Heart left ventricle (tissue), 16 donors: ENCODE results near the gene CA7. TPM values are rescaled to one million over a fixed set of nuclear protein-coding genes. Genes with fewer than 3 reads are reported as not detected.

Experiments
- ATAC-seq, 4 donors: fragments of 200-7000 bp; cut with Tn5 transposase; one replicate each; pipeline ENCODE4 v1.9.1; 2020 to 2022; ENCODE audit warnings: moderate library complexity in 4 of 4, mild to moderate bottlenecking in 3 of 4, moderate number of reproducible peaks in 1 of 4
- DNase-seq, 5 donors: peaks; one replicate each; pipeline ENCODE4 v3.0.0-alpha.2; 2020
- H3K27ac ChIP-seq, 12 donors: fragments of 200-600 bp; sonication (generic) in 4 of 12; one replicate each; pipeline versions ENCODE4 v1.5.0 to v1.8.0; 2016 to 2022; ENCODE audit warnings: mild to moderate bottlenecking in 2 of 12
- H3K27me3 ChIP-seq, 9 donors: fragments of 200-600 bp; sonication (generic) in 2 of 9; one replicate each; pipeline versions ENCODE4 v1.5.1 to v1.8.0; 2016 to 2022; ENCODE audit warnings: mild to moderate bottlenecking in 3 of 9
- H3K36me3 ChIP-seq, 9 donors: fragments of 200-600 bp; sonication (generic) in 2 of 9; one replicate each; pipeline versions ENCODE4 v1.5.0 to v1.8.0; 2018 to 2022; ENCODE audit warnings: mild to moderate bottlenecking in 2 of 9
- H3K4me1 ChIP-seq, 12 donors: fragments of 200-600 bp; sonication (generic) in 4 of 12; one replicate each; pipeline versions ENCODE4 v1.5.0 to v1.8.0; 2016 to 2022; ENCODE audit warnings: mild to moderate bottlenecking in 3 of 12
- H3K4me3 ChIP-seq, 12 donors: fragments of 200-600 bp; sonication (generic) in 4 of 12; one replicate each; pipeline versions ENCODE4 v1.5.0 to v1.8.0; 2017 to 2022; ENCODE audit warnings: mild to moderate bottlenecking in 9 of 12, moderate library complexity in 4 of 12
- H3K9me3 ChIP-seq, 12 donors: fragments of 200-600 bp; sonication (generic) in 4 of 12; one replicate each; pipeline versions ENCODE4 v1.5.0 to v1.8.0; 2016 to 2022; ENCODE audit warnings: mild to moderate bottlenecking in 1 of 12
- CTCF ChIP-seq, 12 donors: fragments of 200-600 bp; sonication (generic) in 4 of 12; IDR thresholded peaks; one replicate each; pipeline versions ENCODE4 v1.5.0 to v1.8.0; 2018 to 2022; ENCODE audit warnings: antibody characterized with exemption in 12 of 12, mild to moderate bottlenecking in 5 of 12
- POLR2A ChIP-seq, 2 donors: fragments of 450-650 bp; IDR thresholded peaks; one replicate each; pipeline ENCODE4 v1.6.1; 2017; ENCODE audit warnings: antibody characterized with exemption in 2 of 2, mild to moderate bottlenecking in 2 of 2, moderate library complexity in 2 of 2
- WGBS, 4 donors: extraction: QIAGEN DNeasy Blood & Tissue Kit in 2 of 4; methylation state at CpG; one replicate each; pipeline versions ENCODE4 v1.1.5 to v1.1.7; 2013 to 2018; 5-methylcytosine and 5-hydroxymethylcytosine counted together
- intact Hi-C, 10 donors: fragments of 100-400 bp; cut with DNase I; formaldehyde crosslinking; loops; one replicate each; pipeline versions ENCODE4 v1.11.1 to v1.14.2; 2022
- long read RNA-seq, 3 donors: library from polyadenylated mRNA; unstranded; transcript quantifications; one replicate each; pipeline ENCODE4 v2.0.0, GENCODE V29; 2020 to 2021
- polyA plus RNA-seq, 2 donors: library from polyadenylated mRNA; stranded (reverse); fragments of 200-250 nt; gene quantifications; one replicate each; pipeline ENCODE4 v1.2.3, GENCODE V29; 2013
- total RNA-seq, 9 donors: library from RNA; depleted of rRNA in 2 of 9; stranded (reverse); fragments of >200 nt in 2 of 9; fragmentation: NEBNext Ultra II Directional in 3 of 9; extraction: Animal tissue kit (Norgen Biotek cat#: 25700) in 3 of 9; gene quantifications; one replicate each; pipeline versions ENCODE4 v1.1.0 to v1.2.4, GENCODE V29; 2016 to 2023
- donor health status: ischemic (EF 13 %, LVEDD 7.1; RV severe dilation, severe dysfunction).
- donor health status: healthy with polysubstance abuse.
- donor health status: DM: no; HTN: yes; CAD: no.
- donor health status: DM: no; HTN: no; CAD: no.
- donor health status: ischemic (EF 25% LVEDD 6.9; RV normal size, moderate dysfunction).
- donor health status: ischemic (EF 25% LVEDD 5.7; RV mildly dilated, moderate dysfunction).
- donor health status: healthy.
- donor health status: DM: yes; HTN: yes; CAD: no.
- donor health status: ischemic (EF 35%, LVEDD 5.7; RV mildly dilated, moderate dysfunction).
- donor health status: nonischemic (EF 11% LVEDD 7.7; RV severe dilation, severe dysfunction).
- donor health status: DM: yes; HTN: yes; CAD: no.
- donor health status: PGD.
- donor health status: ischemic (EF 29% LVEDD 5.4; RV normal size, mild dysfunction).
- donor health status: nonischemic (EF 23%, LVEDD 6.1; RV moderate dilation, normal function).

Gene CA7
- total RNA-seq (not detected), polyA plus RNA-seq (not detected)
- long read RNA-seq, donor 1 = 0 reads
- long read RNA-seq, donor 2 = 0 reads
- long read RNA-seq, donor 3 = 0 reads

DNA sequence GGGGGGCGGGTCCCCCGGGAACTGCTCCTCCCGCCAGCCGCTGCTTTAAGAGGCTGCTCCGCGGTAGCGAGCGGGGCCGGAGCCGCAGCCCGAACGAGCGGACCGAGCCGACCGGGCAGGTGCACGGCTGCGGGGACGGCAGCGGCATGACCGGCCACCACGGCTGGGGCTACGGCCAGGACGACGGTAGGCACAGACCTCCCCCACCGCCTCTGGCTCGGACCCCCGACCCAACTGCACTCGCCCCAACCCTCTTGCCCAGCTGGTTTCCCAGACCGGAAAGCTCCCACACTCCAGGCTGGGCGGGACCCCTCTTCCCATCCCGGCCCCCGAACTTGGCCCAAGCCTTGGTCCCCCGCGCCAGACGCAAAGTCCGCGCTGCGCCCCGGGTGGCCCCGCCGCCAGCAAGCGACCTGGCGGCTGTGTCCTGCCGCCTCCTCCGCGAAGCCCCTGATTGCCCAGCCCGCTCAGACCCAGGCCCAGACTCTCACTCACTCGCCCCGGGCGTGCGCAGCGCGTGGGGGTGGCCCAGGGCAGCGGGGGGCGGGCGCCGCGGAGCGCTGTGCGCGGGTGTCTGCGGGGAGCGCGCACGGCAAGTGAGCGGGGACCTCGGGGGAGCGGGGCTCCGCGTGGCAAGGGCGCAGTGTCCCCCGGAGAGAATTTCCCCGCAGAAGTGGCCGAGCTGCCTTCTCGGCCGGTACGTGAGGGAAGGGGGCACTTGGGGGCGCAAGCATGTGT is at the start of gene CA7:
Gene CA7 (plus strand): TSS at position 73 of the 738 bp plus-strand sequence. CDS start 74 bp downstream, at position 147.
- peaks cover 0 to 20% (median 12%) of the 10 kb centered on the region in 12 donors for H3K4me1 ChIP-seq
- H3K27ac ChIP-seq = no peak within 1 kb of the TSS
- H3K27me3 ChIP-seq = peaks cover 5 to 43% (median 21%) of the 10 kb centered on the region in 9 donors
- DNase-seq (no peak), ATAC-seq (peak in 2 of 4 donors; percentile 27 to 33)
- no peaks in the 10 kb centered on the region for H3K9me3 ChIP-seq
- 1 to 3% (median 2%) methylated on average over 18 to 79 of the region's 79 CpGs for WGBS, 4 donors
- intact Hi-C loops = no loop called here
- peak within 1 kb of the TSS; percentile 32 to 56 (median 48) for H3K4me3 ChIP-seq
- no peaks in the 10 kb centered on the region for H3K36me3 ChIP-seq
- no peak for TF ChIP-seq CTCF (IDR thresholded peaks at IDR 0.05)
- TF ChIP-seq POLR2A (IDR thresholded peaks at IDR 0.05) = no peak

DNA sequence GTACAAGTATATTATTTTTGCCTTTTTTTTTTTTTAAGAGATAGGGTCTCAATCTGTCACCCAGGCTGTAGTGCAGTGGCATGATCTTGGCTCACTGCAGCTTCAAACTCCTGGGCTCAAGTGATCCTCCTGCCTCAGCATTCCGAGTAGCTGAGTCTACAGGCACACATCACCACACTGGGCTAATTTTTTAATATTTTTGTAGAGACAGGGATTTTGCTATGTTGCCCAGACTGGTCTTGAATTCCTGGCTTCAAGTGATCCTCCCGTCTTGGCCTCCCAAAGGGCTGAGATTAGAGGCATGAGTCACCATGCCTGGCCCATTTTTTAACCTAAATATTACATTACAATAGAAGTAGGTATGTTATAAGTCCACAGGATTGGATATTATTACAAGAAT is 46.1 kb upstream of the CA7 start:
- 86 to 92% (median 87%) methylated on average over 2 of the region's 2 CpGs for WGBS, 4 donors
- no peak for TF ChIP-seq POLR2A (IDR thresholded peaks at IDR 0.05)
- no peak for TF ChIP-seq CTCF (IDR thresholded peaks at IDR 0.05)
- H3K27me3 ChIP-seq = no peaks in the 10 kb centered on the region
- intact Hi-C loops = no loop called here
- peaks cover 0 to 22% (median 19%) of the 10 kb centered on the region in 9 donors for H3K36me3 ChIP-seq
- no peak for ATAC-seq
- no peak for DNase-seq
- no peak overlapping the region for H3K27ac ChIP-seq
- H3K4me1 ChIP-seq = no peaks in the 10 kb centered on the region
- no peak overlapping the region for H3K4me3 ChIP-seq
- H3K9me3 ChIP-seq = no peaks in the 10 kb centered on the region

DNA sequence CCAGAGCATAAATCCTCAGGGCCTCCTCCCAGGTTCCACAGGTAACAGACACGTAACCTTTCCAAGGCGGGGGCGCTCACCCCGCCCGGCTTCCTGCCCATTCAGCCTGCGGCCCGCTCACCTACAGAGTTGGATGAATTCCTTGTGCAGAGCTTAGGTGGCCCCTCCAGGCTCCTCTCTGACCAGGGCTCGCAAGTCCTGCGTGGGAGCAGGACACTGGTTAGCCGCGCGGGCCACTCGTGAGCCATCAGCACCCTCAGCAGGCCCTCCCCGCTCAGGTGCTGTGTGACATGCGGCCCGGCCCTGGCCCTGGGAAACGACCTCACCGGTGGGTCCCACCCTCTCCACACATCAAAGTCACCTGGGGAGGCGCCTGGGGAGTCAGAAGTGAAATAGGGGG is 43.4 kb upstream of the CA7 start:
- H3K9me3 ChIP-seq = no peaks in the 10 kb centered on the region
- peaks cover 0 to 49% (median 45%) of the 10 kb centered on the region in 9 donors for H3K36me3 ChIP-seq
- TF ChIP-seq CTCF (IDR thresholded peaks at IDR 0.05) = no peak
- TF ChIP-seq POLR2A (IDR thresholded peaks at IDR 0.05) = no peak
- H3K27ac ChIP-seq = no peak overlapping the region
- no peak for DNase-seq
- no peak overlapping the region for H3K4me3 ChIP-seq
- 92 to 95% (median 93%) methylated on average over 12 to 19 of the region's 19 CpGs for WGBS, 4 donors
- ATAC-seq = no peak
- H3K4me1 ChIP-seq = no peaks in the 10 kb centered on the region
- no peaks in the 10 kb centered on the region for H3K27me3 ChIP-seq
- intact Hi-C loops = no loop called here

- no peak within 1 kb of the TSS for H3K27ac ChIP-seq
- intact Hi-C loops = no loop called here
- peak in 1 of 4 donors; percentile 13 for ATAC-seq
These were observed 42.7 kb upstream of the CA7 start, which contains the start of gene TERB1 for GRCh38 chr16:66801320-66802105. Gene TERB1 (minus strand): TSS chr16:66801584. CDS start chr16:66796798, 4,786 bp downstream.

More at GRCh38 chr16:66801320-66802105, 42.7 kb upstream of the CA7 start, which contains the start of gene TERB1:
- no peaks in the 10 kb centered on the region for H3K9me3 ChIP-seq
- H3K36me3 ChIP-seq = peaks cover 0 to 55% (median 52%) of the 10 kb centered on the region in 9 donors
- 89 to 94% (median 92%) methylated on average over 56 of the region's 56 CpGs for WGBS, 4 donors
- no peak within 1 kb of the TSS for H3K4me3 ChIP-seq
- no peaks in the 10 kb centered on the region for H3K27me3 ChIP-seq
- H3K4me1 ChIP-seq = no peaks in the 10 kb centered on the region
- no peak for DNase-seq
- TF ChIP-seq POLR2A (IDR thresholded peaks at IDR 0.05) (no peak), CTCF (IDR thresholded peaks at IDR 0.05) (no peak)
